GM12878 (cell line): ENCODE data around the gene YEATS2.

Source experiments
- BHLHE40 ChIP-seq, 2 experiments: fragments of 450-650 bp in 1 of 2; IDR thresholded peaks; 2 replicates each; pipeline ENCODE4 v1.6.1; 2011 to 2017; ENCODE audit warnings: low read depth in 2 of 2, borderline replicate concordance in 1 of 2, improper control_type of control experiment in 1 of 2, low read length in 1 of 2, mild to moderate bottlenecking in 1 of 2
- FOS ChIP-seq: IDR thresholded peaks from 3 replicates; pipeline ENCODE4 v1.6.1; 2011; ENCODE audit warnings: borderline replicate concordance; ENCODE audit not compliant: insufficient read length; ENCODE audit errors: extremely low read depth
- KAT2A ChIP-seq: conservative IDR thresholded peaks from 2 replicates; pipeline ENCODE4 v1.6.1; 2011; ENCODE audit warnings: low read depth, low read length; ENCODE audit not compliant: control insufficient read depth
- RFX5 ChIP-seq: IDR thresholded peaks from 2 replicates; pipeline ENCODE4 v1.6.1; 2011; ENCODE audit warnings: low read depth, low read length, improper control_type of control experiment
- SPI1 ChIP-seq: IDR thresholded peaks from 2 replicates; pipeline ENCODE4 v1.6.1; 2011; ENCODE audit warnings: low read depth, mild to moderate bottlenecking, low read length, moderate library complexity, borderline replicate concordance; ENCODE audit not compliant: insufficient read depth
- SREBF2 ChIP-seq: IDR thresholded peaks from 2 replicates; pipeline ENCODE4 v1.6.1; 2012; ENCODE audit warnings: mild to moderate bottlenecking, low read length
- SRF ChIP-seq, 2 experiments: IDR thresholded peaks; 2 replicates each; pipeline ENCODE4 v1.6.1; 2011; ENCODE audit warnings: low read depth in 2 of 2, low read length in 2 of 2, mild to moderate bottlenecking in 1 of 2, moderate library complexity in 1 of 2
- TF ChIP-seq, protein P1 (sequence below): IDR thresholded peaks from 2 replicates; pipeline ENCODE4 v1.6.1; 2012; ENCODE audit warnings: mild to moderate bottlenecking, low read depth, low read length

- TF ChIP-seq SREBF2 (no peak), SRF (IDR thresholded peaks at IDR 0.05; ENCODE audit: low read depth in 2 of 2, low read length in 2 of 2) (no peak), FOS (no peak), RFX5 (no peak), KAT2A (no peak), BHLHE40 (IDR thresholded peaks at IDR 0.05; ENCODE audit: borderline replicate concordance in 1 of 2, low read depth in 2 of 2, low read length in 1 of 2) (no peak), SPI1 (no peak)
- TF ChIP-seq, protein P1, sequence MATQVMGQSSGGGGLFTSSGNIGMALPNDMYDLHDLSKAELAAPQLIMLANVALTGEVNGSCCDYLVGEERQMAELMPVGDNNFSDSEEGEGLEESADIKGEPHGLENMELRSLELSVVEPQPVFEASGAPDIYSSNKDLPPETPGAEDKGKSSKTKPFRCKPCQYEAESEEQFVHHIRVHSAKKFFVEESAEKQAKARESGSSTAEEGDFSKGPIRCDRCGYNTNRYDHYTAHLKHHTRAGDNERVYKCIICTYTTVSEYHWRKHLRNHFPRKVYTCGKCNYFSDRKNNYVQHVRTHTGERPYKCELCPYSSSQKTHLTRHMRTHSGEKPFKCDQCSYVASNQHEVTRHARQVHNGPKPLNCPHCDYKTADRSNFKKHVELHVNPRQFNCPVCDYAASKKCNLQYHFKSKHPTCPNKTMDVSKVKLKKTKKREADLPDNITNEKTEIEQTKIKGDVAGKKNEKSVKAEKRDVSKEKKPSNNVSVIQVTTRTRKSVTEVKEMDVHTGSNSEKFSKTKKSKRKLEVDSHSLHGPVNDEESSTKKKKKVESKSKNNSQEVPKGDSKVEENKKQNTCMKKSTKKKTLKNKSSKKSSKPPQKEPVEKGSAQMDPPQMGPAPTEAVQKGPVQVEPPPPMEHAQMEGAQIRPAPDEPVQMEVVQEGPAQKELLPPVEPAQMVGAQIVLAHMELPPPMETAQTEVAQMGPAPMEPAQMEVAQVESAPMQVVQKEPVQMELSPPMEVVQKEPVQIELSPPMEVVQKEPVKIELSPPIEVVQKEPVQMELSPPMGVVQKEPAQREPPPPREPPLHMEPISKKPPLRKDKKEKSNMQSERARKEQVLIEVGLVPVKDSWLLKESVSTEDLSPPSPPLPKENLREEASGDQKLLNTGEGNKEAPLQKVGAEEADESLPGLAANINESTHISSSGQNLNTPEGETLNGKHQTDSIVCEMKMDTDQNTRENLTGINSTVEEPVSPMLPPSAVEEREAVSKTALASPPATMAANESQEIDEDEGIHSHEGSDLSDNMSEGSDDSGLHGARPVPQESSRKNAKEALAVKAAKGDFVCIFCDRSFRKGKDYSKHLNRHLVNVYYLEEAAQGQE = no peak
Observed at GRCh38 chr3:183762304-183762703, 64.7 kb downstream of the YEATS2 start.
